NCI-H1092 treated with DMSO at 0.1 percent for 48 hours (cell line): ENCODE data around the gene SPAG16.
"Not testable (repeated sequence)": the region's sequence is repeated elsewhere in the genome, so short reads cannot be mapped to it uniquely, and the experiment has no call there.

Experiments
- DNase-seq: peaks from one replicate; lab custom pipeline; 2025; lab: John Stamatoyannopoulos, UW

SPAG16 gene

GRCh38 chr2:213551526-213551925 lies 267.3 kb downstream of the SPAG16 start:
- no peak for DNase-seq

DNA sequence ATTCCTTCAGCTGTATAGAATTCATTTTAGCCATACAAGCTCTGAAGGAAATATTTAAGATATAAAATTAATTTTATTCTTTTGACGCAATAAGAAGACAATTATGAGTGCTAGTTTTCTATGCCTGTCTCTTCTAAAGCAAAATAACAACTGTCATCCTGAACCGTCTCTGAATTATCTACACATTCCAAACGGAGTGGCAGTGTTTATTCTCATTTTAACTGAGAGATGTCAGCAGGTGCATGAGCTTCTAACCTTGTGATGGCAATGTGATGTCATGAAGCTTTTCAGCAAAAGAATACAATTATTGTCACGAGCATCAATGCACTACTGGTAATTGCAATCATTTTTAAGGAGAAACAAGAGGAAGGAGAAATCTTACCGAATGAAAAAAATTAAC lies 274.8 kb downstream of the SPAG16 start:
- no peak for DNase-seq

- no peak for DNase-seq
Observed at GRCh38 chr2:213561759-213562158, 277.5 kb downstream of the SPAG16 start.

GRCh38 chr2:213562539-213563180 lies 278.4 kb downstream of the SPAG16 start:
- DNase-seq: no peak

- no peak for DNase-seq
Observed at GRCh38 chr2:213566846-213567245, 282.6 kb downstream of the SPAG16 start.

GRCh38 chr2:213609570-213610170 lies 325.4 kb downstream of the SPAG16 start:
- DNase-seq: no peak

DNA sequence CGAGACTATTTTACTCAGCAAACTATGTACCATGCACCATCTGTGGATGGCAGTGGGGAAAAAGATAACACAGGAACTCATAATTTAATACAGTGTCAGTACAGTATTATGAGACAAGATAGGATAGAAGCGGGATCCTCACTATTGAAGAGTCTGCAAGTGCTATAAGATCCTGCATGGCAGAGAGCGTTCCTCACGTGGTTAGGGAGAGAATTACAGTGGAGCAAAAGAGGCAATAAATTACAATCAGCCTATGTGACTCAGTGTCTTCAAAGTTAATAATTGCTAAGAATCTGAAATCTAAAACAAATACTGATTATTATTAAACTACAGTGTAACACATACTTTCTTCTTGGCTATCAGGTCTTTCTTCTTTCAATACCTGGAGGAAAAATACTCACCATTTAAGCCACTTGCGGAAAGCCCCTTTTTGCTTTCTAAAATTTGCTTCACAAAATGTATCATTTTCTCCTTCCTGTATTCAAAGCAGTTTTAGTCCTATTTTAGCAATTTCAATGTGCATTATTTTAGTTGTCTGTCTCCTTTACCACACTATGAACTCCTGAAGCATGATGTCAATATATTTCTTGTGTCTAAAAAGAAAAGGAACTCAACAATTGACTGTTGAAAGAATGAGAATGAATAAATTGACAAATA lies 342.9 kb downstream of the SPAG16 start:
- DNase-seq: no peak

GRCh38 chr2:213627835-213628460 lies 343.7 kb downstream of the SPAG16 start:
- no peak for DNase-seq

GRCh38 chr2:213640738-213641425 lies 356.6 kb downstream of the SPAG16 start:
- DNase-seq: no peak

DNA sequence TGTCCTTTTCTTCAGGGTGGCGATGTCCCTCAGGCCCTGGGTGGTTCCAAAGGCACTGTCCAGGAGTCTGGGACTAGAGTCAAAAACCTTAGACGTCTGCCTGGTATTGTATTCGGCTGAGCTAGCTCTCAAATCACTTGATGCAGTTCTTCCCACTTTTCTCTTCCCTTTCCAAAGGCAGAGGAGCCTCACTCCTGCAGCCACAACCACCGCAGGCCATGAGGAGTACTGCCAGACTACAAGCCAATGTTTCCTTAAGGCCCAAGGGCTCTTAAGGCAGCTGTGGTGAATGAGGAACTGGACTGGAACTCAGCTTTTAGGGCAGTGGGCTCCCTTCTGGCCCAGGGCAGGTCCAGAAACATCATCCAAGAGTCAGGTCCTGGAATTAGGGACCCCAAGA lies 360.7 kb downstream of the SPAG16 start:
- DNase-seq: no peak

- no peak for DNase-seq
Observed at GRCh38 chr2:213649176-213649575, 364.9 kb downstream of the SPAG16 start.

DNA sequence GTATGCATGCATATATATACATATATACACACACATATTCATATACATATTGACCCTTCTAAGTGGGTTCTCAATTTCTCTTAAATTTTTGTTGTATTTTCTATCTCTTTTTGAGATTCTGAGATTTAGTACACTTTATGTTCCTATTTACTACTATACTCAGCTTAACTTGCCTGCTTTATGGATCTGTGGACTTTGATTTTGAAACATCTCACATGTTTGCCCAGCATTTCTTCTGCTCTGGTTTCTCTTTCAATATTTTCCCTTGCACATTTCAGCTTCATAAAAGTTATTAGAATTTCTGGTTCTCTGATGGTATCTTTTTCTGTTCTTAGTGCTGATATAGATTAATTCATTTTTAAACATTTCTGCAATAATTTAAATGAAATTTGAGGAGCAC lies 380.6 kb downstream of the SPAG16 start:
- no peak for DNase-seq

GRCh38 chr2:213669657-213670056 lies 385.4 kb downstream of the SPAG16 start:
- DNase-seq: no peak

GRCh38 chr2:213678437-213679218 lies 394.4 kb downstream of the SPAG16 start:
- no peak for DNase-seq

GRCh38 chr2:213679894-213680293 lies 395.6 kb downstream of the SPAG16 start:
- no peak for DNase-seq

DNA sequence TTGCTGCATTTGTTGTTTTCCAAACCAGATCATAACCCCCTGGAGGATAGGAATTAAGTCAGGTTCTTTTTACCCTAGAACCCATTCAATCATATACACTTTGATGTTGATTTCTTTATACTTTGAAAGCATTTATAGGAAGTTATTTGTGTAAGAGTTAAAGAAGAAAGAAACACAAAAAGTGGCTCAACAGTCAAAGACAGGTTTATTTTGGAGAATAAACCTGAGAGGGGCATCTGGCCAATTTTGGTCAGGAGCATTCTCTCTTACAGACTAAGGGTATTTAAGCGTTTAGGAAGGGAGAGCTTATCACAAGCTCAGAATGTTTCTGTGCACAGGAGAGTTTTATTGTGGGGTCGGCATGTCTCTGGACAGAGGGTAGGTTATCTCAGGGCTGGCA lies 398.0 kb downstream of the SPAG16 start:
- DNase-seq: no peak

- DNase-seq: no peak
Observed at GRCh38 chr2:213688133-213688532, 403.9 kb downstream of the SPAG16 start.

GRCh38 chr2:213688825-213689224 lies 404.6 kb downstream of the SPAG16 start:
- not testable (repeated sequence) for DNase-seq

DNA sequence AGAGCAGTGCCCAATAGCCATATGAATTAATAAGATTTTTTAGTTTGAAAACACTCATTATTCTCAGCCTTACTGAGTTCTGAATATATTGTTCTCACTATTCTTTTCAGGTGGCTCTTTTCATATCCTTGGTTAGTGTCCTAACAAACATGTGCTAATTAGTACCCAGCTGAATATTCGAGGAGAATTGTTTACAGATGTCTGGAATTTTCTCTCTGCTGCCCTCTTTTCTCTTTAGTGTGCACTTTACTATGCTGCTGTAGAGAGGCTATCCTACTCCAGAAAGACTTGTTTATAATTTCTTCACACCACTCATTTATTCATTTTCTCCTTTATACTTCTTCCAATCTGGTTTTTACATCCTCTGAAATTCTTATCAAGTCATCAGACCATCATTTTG lies 405.3 kb downstream of the SPAG16 start:
- DNase-seq: no peak

- no peak for DNase-seq
Observed at GRCh38 chr2:213691351-213691750, 407.1 kb downstream of the SPAG16 start.

DNA sequence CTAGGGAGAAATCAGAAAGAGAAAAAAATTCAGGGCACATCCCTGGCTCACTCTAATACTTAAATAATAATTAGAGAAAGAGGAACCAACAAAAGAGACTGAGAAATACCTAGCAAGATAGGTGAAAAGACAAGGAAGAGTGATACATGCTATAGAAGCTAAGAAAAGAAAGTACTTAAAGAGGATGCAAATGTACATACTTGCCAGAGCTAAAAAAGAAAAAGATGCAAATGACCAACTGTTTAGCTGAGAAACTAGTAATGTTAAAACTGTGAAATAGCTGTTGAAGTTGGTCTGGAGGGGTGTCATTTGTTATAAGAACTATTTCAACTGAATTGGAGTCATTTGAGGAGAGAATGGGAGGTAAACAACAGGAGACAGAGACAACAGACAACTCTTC lies 412.2 kb downstream of the SPAG16 start:
- DNase-seq: no peak

GRCh38 chr2:213701365-213701764 lies 417.1 kb downstream of the SPAG16 start:
- DNase-seq: not testable (repeated sequence)
